OCI-M1 (cell line): ENCODE data around the gene FYB1.
A peak's percentile ranks its signal among the peaks of the same experiment; 100 is the strongest.
"Not testable (repeated sequence)": the region's sequence is repeated elsewhere in the genome, so short reads cannot be mapped to it uniquely, and the experiment has no call there.

Experiments used
- DNase-seq: peaks from one replicate; lab custom pipeline; 2025; lab: John Stamatoyannopoulos, UW

Gene FYB1, protein sequence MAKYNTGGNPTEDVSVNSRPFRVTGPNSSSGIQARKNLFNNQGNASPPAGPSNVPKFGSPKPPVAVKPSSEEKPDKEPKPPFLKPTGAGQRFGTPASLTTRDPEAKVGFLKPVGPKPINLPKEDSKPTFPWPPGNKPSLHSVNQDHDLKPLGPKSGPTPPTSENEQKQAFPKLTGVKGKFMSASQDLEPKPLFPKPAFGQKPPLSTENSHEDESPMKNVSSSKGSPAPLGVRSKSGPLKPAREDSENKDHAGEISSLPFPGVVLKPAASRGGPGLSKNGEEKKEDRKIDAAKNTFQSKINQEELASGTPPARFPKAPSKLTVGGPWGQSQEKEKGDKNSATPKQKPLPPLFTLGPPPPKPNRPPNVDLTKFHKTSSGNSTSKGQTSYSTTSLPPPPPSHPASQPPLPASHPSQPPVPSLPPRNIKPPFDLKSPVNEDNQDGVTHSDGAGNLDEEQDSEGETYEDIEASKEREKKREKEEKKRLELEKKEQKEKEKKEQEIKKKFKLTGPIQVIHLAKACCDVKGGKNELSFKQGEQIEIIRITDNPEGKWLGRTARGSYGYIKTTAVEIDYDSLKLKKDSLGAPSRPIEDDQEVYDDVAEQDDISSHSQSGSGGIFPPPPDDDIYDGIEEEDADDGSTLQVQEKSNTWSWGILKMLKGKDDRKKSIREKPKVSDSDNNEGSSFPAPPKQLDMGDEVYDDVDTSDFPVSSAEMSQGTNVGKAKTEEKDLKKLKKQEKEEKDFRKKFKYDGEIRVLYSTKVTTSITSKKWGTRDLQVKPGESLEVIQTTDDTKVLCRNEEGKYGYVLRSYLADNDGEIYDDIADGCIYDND

GRCh38 chr5:39219437-39219836, at the start of gene FYB1:
FYB1 (minus strand) TSS chr5:39219563; CDS start chr5:39202960, 16,603 bp downstream.
- peak; percentile 96 for DNase-seq

DNA sequence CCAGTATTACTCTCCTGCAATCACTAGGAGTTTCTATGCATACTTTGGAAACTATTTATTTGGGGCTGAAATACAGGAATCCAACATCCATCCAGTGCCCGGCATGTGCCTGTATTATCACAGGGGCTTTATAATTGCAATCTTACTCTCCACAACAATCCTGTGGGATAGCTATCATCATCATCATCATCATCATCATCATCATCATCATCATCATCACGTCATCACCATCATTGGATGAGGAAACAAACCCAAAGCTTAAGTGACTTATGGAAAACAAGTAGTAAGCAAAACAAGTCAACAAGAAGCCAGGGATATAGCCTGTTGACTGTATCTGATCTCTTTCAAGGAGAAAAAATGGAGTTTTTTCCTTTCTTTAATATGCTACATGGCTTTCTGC, 47.8 kb upstream of the FYB1 start:
- DNase-seq: no peak

- peak; percentile 59 for DNase-seq
Measured at GRCh38 chr5:39266442-39266841, 47.1 kb upstream of the FYB1 start.

DNA sequence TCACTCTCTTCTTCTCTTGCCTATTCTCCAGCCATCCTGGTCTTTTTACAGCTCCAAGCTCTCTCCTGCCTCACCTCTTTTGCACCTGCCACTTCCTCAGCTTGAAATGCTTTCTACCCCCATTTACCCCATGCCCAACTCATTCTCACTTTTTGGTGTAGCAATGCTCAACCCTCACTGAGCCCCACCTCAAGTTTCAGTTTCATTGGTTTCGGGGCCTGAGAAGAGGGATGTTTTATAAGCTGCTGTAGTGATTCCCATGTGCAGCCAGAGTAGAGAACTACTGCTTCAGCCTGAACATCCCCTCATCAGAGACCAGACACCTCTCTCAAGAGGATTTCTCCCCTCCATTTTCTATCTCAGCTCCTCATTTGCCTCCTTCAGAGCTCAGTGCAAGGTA, 45.2 kb upstream of the FYB1 start:
- DNase-seq: no peak

- DNase-seq: no peak
Measured at GRCh38 chr5:39262981-39263380, 43.6 kb upstream of the FYB1 start.

GRCh38 chr5:39260095-39260494, 40.7 kb upstream of the FYB1 start:
- peak; percentile 35 for DNase-seq

DNA sequence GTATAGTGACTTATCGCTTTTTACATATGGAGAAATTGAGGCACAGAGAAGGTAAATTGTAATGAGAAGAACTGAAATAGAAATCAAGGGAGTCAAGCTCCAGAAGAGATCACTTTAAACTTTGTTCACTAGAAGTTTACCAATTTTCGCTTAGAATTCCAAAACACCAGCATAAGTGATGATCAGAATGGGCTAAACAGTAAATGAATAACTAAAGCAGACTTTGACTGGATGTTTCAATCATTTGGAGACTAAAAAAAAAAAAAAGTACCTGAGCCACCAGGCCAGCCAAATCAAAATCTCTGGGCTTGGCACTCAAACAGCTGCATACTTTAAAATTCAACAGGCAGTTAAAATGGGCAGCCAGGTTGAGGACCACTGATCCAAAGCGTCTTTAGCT, 38.2 kb upstream of the FYB1 start:
- no peak for DNase-seq

DNA sequence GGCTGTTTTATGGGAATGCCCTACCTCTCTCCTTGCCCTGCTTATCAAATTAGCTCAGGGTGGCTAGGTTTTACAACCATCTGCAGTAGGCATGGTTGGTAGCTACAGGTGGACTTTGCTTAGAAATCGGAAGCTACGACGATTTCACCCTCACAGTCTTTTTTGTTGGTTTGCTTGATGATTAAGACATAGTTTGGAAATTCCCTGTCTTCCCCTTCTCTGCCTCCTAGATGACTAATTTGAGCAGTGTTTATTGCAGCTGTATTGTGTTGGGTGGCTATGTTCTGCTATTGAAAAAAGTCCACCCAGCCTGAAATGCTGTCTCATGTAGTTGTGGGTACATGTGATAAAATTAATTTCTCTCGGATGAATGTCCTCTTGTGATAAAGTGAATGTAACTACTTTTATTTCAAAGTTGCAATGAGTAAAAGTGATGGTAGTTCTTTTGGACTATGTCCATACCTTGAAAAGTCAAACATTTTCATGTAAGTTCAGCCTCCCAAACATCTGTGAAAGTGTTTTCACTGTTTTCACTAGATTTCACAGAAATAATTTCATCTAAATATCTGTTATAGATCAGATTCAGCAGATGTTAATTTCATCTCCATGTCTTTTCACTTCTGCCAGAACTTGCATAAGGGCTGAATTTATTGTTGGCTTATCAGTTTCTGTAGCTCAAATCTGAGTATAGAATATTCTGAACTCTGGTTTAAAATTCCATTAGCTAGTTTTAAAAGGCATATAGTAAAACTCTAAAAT, 37.3 kb upstream of the FYB1 start:
- DNase-seq: peak; percentile 59

DNA sequence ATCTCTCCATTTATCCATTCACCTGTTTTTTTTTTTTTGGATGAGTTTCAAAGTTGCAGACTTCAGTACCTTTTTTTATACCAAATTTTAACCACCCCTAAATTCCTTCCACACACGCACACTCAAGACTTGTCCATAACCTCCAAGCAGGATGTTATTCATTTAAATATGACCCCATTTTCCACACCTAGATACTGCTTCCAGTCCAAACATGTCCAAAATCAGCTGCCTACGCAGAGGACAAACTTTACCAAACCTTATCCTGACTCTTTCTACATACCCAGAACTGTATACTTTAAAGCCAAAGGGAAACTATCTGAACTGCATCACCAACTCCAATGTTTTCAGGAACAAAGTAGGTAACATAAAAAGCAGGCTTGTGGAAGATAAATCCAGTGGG, 36.0 kb upstream of the FYB1 start:
- DNase-seq: no peak

- peak; percentile 20 for DNase-seq
Measured at GRCh38 chr5:39254671-39255070, 35.3 kb upstream of the FYB1 start.

- DNase-seq: no peak
Measured at GRCh38 chr5:39253196-39253595, 33.8 kb upstream of the FYB1 start.

- DNase-seq: no peak
Measured at GRCh38 chr5:39249564-39250274, 30.4 kb upstream of the FYB1 start.

GRCh38 chr5:39249069-39249468, 29.7 kb upstream of the FYB1 start:
- DNase-seq: peak; percentile 12

DNA sequence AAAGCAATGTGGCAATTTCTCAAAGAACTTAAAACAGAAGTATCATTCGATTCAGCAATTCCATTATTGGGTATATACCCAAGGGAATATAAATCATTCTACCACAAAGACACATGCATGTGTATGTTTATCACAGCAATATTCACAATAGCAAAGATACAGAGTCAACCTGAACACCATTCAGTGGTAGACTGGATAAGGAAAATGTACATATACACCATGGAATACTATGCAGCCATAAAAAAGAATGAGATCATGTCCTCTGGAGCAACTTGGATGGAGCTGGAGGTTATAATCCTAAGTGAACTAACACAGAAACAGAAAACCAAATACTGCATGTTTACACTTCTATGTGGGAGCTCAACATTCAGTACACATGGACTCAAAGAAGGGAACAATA, 21.4 kb upstream of the FYB1 start:
- DNase-seq: no peak

DNA sequence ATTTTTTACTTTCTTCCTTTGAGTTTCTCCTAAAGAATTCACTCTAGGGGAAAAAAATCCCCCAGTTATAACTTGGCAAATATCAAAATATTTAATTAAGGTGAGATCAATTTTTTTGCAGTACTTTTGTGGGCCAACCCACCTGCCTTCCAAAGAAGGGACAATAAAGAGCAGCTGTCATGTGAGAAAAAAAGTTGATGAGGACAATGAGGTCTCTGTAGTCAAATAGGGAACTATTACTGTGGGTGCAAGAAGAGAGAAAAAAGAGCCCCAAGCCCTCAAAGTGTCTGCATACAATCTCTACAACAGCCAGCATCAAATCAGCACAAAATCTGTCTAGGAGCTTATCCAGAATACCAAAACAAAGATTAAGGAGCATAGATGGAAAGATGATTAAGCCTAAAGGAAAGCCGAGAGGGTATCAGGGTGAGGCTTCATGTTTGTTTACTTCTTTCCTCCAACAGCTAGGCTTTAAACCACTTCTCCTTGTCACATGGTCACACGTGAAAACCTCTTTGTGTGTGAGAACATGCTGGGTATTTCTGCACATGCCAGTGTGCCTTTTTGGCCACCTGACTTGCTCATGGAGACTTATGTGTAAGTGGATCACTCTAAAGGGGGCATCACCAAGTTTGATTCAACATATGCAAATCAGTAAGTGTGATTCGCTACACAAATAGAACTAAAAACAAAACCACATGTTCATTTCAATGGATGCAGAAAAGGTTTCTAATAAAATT, 19.2 kb upstream of the FYB1 start:
- DNase-seq: no peak

DNA sequence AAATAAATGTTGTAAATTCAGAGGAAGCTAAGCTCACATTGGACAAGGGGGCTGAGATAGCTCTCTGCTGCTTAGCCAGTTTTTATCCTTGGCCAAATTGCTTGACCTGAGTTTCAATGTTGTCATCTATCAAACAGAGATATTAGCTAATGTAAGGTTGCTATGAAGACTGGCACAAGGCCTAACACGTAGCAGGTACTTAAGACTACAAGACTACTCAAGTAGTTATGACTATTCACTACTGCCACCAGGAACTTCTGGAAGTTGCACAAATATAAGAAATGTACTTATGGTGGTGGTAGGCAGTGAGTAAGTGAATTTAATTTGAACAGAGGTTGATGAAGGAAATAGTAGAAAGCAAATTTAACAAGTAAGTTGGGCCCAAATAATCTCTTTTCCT, 17.4 kb upstream of the FYB1 start:
- DNase-seq: no peak

DNA sequence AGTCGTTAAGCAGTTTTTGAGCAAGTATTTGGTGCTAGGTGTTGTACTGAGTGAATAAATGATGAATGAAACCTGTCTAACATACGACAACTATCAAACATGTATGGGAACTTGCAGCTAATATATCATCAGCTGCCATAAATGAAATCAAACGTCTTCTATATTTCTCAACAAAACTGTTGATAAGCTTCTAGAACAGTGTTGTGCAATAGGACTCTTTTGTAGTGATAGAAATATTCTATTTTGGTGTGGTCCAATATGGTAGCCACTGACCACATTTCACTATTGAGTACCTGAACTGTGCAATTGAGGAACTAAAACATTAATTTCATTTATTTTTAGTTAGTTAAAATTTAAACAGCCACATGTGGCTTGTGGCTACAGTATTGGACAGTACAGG, 16.3 kb upstream of the FYB1 start:
- DNase-seq: peak; percentile 35

DNA sequence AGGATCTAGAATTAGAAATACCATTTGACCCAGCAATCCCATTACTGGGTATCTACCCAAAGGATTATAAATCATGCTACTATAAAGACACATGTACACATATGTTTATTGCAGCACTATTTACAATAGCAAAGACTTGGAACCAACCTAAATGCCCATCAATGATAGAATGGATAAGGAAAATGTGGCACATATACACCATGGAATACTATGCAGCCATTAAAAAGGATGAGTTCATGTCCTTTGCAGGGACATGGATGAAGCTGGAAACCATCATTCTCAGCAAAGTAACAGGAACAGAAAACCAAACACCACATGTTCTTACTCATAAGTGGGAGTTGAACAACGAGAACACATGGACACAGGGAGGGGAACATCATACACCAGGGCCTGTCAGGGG, 15.1 kb upstream of the FYB1 start:
- not testable (repeated sequence) for DNase-seq

- no peak for DNase-seq
Measured at GRCh38 chr5:39233783-39234182, 14.4 kb upstream of the FYB1 start.

DNA sequence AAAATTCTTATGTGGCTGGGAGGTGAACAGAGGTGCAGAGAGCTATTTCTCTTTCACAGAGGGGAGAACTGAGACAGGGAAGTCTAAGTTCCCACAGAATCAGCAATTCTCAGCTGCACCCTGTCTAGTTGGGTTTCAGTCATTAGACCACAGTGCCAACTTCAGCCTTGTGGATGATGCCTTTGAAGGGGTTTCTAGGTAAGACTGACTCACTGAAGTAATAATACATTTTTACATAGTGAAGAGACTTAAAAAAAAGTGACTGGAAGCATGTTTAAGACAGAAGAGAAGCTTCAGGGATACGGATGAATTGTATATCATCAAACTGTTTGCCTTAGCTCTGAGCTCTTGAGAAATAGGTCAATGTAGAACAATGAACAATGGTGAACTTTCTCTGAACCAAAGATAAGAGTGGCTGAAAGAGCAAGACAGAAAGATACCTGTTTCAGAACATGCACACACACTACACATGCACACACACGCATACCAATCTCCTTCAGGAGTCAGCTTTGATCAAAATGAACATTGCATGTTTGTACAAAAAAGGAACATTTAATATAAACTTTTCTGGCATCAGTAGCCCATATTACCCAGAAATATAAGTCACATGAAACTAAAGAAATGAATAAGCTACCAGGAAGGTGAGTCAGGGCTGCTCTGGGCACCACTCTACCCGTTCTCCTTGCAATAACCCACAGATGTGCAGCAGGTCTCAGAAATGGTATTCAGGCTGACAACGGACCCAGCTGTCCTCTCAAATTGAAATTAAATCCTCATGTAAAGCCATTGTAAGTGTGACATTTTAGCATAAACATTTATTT, 12.6 kb upstream of the FYB1 start:
- no peak for DNase-seq
